IPS-18c (cell line): ENCODE measurements around the gene ESAM.

ENCODE experiments used
- H3K4me3 ChIP-seq: 2 replicates; pipeline ENCODE4 v1.7.0; 2013; ENCODE audit warnings: low read depth, mild to moderate bottlenecking, low read length, moderate library complexity; ENCODE audit not compliant: insufficient read depth
- H3K9me3 ChIP-seq: one replicate; pipeline ENCODE4 v1.6.1; 2013; ENCODE audit warnings: mild to moderate bottlenecking, low read length, moderate library complexity; ENCODE audit not compliant: control insufficient read depth, insufficient read depth

Gene ESAM

DNA sequence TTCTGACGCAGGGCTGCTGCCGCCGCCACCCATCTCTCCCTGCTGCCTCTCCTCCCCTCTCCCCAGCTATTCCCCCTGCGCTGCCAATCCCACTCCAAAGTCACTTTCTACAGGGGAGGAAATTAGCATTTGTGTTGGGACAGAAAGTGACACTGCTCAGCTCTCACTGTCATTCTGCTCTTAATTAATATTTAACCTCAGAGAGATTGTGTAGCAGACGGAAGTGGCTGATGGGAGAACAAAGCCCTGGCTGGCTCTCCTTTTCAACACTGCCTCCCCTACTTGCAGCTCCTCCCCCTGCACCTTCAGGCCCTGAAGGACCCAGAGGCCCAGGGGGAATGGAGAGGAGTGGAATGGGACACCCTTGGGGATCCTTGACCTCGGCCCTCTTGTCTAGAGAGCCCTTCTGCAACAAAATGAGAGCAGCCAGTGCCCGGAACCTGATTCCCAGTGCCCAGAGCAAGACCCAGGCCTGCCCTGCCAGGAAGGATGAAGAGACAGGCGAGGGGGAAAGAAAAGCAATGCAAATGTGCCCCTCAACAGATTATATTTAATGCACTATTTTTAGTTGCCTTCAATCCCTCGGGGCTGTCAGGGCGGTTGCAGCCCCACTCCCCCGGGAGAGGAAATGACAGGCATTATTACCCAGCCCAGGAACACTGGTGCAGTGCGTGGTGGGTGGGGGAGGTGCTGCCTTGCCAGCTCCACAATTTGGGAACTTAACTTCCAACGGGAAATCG, 36.9 kb downstream of the ESAM start:
- Histone ChIP-seq H3K4me3 (no peak overlapping the region), H3K9me3 (no peaks in the 10 kb centered on the region)

- no peaks in the 10 kb centered on the region for H3K9me3 ChIP-seq
- no peak overlapping the region for H3K4me3 ChIP-seq
Observed at GRCh38 chr11:124722176-124722575, 39.9 kb downstream of the ESAM start.

- no peaks in the 10 kb centered on the region for H3K9me3 ChIP-seq
- no peak overlapping the region for H3K4me3 ChIP-seq
Observed at GRCh38 chr11:124719534-124719933, 42.6 kb downstream of the ESAM start.

GRCh38 chr11:124718801-124719200, 43.3 kb downstream of the ESAM start:
- no peaks in the 10 kb centered on the region for H3K9me3 ChIP-seq
- H3K4me3 ChIP-seq, result peak overlapping the region; percentile 45; the same call in 1 of the 2 replicates

- Histone ChIP-seq H3K4me3 (peak overlapping the region; percentile 45), H3K9me3 (no peaks in the 10 kb centered on the region)
Observed at GRCh38 chr11:124717786-124718651, 44.1 kb downstream of the ESAM start.

GRCh38 chr11:124717421-124717785, 44.7 kb downstream of the ESAM start:
- Histone ChIP-seq H3K9me3 (no peaks in the 10 kb centered on the region), H3K4me3 (no peak overlapping the region)

GRCh38 chr11:124716591-124716990, 45.5 kb downstream of the ESAM start:
- H3K4me3 ChIP-seq, result no peak overlapping the region
- no peaks in the 10 kb centered on the region for H3K9me3 ChIP-seq

DNA sequence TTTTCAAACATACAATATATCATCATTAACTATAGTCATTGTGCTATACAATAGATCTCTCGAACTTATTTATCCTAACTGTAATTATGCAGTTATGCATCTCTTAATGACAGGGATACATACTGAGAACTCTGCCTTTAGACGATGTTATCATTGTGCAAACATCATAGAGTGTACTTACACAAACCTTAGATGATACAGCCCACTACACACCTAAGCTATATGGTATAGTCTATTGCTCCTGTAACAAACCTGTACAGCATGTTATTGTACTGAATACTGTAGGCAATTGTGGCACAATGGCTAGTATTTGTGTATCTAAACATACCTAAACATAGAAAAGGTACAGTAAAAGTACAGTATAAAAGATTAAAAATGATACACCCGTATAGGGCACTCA, 49.7 kb downstream of the ESAM start:
- H3K4me3 ChIP-seq, result no peak overlapping the region
- H3K9me3 ChIP-seq, result no peaks in the 10 kb centered on the region

GRCh38 chr11:124707829-124708228, 54.3 kb downstream of the ESAM start:
- no peaks in the 10 kb centered on the region for H3K9me3 ChIP-seq
- H3K4me3 ChIP-seq, result no peak overlapping the region
